ENCODE results near the gene SPACA1. TPM values are rescaled to one million over a fixed set of nuclear protein-coding genes. Genes with fewer than 3 reads are reported as not detected.
"Not testable (repeated sequence)": the region's sequence is repeated elsewhere in the genome, so short reads cannot be mapped to it uniquely, and the experiment has no call there.

The SPACA1 gene, protein sequence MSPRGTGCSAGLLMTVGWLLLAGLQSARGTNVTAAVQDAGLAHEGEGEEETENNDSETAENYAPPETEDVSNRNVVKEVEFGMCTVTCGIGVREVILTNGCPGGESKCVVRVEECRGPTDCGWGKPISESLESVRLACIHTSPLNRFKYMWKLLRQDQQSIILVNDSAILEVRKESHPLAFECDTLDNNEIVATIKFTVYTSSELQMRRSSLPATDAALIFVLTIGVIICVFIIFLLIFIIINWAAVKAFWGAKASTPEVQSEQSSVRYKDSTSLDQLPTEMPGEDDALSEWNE
- total RNA-seq = not detected
- long read RNA-seq = 0 reads

DNA sequence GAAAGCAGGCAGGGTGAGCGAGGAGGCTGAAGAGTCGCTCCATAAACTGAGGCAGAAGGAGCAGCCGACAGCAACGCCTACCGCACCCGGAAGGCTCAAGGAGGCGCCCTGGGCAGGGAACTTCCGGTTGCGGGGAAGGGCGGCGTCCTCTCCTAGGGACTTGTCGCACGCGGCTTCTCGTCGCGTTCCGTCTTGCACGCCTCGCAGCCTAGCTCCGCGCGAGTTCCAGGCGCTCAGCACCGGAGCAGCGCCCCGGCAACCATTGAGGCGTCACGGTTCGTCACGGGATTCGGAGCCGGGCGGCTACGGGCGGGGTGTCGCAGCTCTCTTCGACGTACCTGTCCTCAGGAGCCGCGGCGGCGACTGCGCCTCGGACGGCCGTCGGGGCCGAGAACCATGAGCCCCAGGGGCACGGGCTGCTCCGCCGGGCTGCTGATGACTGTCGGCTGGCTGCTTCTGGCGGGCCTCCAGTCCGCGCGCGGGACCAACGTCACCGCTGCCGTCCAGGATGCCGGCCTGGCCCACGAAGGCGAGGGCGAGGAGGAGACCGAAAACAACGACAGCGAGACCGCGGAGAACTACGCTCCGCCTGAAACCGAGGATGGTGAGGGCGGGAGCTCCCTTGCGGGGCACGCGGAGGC, at the start of gene SPACA1:
Gene SPACA1 (plus strand): TSS at position 332 of the 641 bp plus-strand sequence. CDS start 65 bp downstream, at position 397.
- ATAC-seq (no peak), DNase-seq (ENCODE audit: missing footprints) (peak; percentile 60)
- intact Hi-C loops (cut with DNase I) = no loop called here

DNA sequence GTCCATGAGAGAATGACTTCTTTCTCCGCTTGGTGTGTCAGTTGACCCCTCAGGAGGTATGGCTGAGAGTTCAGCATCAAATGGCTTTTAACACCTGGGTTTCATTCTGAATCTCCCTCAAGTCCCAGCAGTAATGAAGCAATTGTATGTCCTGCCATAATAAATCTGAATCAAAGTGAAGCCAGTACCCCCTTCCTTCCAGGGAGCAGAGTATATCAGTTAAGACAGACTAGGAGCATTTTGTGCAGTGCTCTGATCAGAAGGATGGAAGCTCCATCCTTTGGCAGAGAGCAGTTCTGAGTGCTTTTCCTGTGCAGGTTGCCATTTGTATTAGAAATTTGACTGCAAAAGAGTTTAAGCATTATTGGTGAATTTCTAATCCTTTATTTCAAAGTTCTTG, 46.9 kb upstream of the SPACA1 start:
- ATAC-seq (no peak), DNase-seq (ENCODE audit: missing footprints) (no peak)
- intact Hi-C loops (cut with DNase I) = no loop called here

DNA sequence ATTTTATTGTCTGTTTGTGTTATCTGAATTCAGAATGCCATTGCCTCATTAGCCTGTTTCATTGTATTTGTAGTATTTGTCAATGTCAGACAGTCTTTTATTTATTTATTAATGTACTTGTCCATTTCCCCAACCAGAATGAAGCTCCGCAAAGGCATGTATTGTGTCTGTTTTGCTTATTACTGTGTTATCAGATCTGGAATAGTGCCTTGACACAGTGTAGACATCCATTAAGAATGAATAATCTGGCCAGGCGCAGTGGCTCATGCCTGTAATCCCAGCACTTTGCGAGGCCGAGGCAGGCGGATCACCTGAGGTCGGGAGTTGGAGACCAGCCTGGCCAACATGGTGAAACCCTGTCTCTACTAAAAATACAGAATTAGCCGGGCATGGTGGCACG, 46.4 kb upstream of the SPACA1 start:
- intact Hi-C loops (cut with DNase I); ATAC-seq; DNase-seq (ENCODE audit: missing footprints): not testable (repeated sequence)

DNA sequence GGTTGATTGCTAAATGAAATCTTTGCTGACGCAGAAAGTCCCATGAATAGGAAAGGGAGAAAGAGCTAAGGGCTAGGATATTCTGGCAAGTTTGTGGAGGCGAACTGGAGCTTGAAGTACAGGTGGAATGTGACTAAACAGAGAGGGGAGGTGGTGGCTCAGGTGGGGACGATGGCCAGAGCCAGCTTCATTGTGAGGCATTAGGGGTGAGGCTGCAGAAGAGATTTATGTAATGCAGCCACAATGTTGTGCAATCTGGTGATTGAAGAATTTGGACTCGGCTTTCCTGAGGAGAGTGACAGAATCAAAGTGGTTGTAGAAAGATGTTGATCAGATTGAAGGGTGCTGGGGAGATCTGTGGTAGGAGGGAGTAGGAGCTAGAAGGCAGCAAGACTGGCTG, 42.9 kb upstream of the SPACA1 start:
- ATAC-seq = no peak
- intact Hi-C loops (cut with DNase I) = no loop called here
- DNase-seq (ENCODE audit: missing footprints) = no peak

DNA sequence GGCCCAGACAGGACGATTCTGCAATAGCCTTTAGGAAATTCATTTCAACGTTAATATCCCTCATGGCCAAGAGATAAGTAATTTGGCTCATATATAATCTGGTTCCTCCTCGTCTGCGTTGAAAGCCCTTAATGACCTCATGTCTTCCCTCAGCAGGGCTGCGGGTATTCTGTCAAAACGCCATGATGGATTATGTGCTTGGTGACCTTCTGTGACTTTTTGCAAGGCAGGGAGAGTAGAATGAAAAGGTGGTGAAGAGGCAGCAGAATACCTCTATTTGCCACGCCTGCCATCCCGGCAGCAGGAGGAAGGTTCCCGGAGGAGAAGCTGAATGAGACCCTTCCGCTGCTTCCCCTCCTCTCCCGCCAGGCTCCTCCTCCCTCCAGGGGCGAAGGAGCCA, 41.1 kb upstream of the SPACA1 start:
- intact Hi-C loops (cut with DNase I) = no loop called here
- ATAC-seq = no peak
- no peak for DNase-seq (ENCODE audit: missing footprints)

DNA sequence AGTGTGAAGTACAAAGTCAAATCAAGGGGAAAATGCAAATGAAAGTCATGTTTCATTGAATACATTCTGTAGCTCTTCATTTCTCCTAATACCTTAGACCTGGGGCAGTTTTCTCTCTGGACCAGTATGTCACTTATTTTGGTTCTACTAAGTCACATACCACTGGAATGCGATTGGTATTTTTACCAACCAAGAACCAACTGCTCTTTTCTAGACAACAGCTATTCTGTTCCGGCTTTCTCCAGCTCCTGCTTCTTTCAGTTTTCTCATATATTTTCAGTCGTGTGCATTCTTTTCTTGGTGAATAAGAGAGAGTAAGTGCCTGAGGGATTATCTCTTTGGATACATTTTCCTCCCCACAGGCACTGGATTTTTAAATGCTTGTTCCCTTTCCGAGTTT, 39.2 kb upstream of the SPACA1 start:
- DNase-seq (ENCODE audit: missing footprints) (no peak), ATAC-seq (no peak)
- intact Hi-C loops (cut with DNase I) = no loop called here

DNA sequence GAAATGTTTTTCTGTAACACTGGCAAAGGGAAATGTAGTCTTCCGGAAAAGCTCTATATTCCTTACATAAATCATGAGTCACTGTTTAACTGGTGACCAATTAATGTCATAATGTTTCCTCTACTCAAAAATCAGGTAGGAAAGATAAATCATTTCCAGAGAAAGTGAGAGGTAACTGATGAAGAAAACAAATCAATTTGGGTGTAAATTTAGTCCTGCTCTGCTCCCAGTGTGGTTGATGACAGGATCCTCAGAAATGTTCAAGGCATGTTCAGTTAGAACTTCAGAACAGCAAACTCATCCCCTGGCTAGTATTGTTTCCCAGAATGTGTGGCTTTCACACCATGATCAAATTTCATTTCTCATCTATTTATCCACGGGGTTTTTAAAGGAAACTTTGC, 38.8 kb upstream of the SPACA1 start:
- DNase-seq (ENCODE audit: missing footprints) = no peak
- ATAC-seq = no peak
- intact Hi-C loops (cut with DNase I) = no loop called here

DNA sequence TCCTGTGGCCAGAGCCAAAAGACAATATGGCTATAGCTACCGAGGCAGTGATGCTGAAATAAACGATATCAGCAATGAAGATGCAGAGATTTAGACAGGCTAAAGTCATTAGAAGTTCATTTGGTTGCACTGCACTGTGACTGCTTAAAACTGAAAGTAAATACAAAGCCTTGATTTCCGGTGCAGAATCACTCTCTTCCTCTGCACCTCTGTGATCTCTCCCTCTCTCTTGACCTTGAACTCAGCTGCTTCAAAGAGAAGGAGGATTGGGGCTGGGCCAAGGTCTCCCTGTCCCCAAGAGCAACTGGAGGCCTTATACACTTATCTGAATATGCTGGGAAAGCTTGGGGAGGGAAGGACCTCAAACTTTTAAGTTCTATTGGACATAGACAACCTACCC, 34.6 kb upstream of the SPACA1 start:
- ATAC-seq = no peak
- no peak for DNase-seq (ENCODE audit: missing footprints)
- intact Hi-C loops (cut with DNase I) = no loop called here

DNA sequence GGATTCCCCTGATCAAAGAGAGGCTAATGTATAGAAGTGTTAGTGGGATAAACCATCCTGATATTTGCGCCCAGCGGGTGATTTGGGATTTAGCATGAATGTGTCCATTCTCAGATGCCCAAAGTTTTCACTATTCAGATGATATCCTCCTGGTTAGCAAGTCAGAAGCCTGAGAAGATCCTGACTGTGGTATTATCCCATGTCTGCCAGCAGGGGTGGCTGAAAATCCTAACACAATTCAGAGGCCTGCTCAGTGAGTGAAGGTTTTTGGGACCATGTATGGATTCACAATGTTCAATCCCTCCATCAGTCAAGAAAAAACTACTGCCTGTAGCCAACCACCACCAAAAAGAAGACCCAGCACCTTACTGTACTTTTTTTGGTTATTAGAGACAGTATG, 34.1 kb upstream of the SPACA1 start:
- intact Hi-C loops (cut with DNase I) = no loop called here
- no peak for ATAC-seq
- DNase-seq (ENCODE audit: missing footprints) = no peak

DNA sequence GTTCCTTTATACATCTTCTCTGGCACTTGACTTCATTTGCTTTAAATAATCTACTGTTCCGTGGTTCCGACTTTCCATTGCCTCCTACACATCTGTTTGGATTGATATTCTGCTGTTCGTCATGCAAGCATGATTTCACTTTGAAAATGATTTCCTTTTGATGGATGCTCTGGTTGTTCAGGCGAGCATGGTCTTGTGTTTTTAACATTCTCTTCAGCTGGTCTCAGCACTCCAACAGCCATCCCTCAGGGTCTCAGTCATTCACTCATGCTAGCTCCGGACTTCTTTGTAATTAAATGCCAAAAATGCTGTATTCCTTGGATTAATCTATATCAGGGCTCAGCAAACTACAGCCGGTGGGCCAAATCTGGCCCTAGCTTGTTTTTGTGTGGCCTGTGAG, 27.2 kb upstream of the SPACA1 start:
- DNase-seq (ENCODE audit: missing footprints) = no peak
- no peak for ATAC-seq
- intact Hi-C loops (cut with DNase I) = no loop called here

DNA sequence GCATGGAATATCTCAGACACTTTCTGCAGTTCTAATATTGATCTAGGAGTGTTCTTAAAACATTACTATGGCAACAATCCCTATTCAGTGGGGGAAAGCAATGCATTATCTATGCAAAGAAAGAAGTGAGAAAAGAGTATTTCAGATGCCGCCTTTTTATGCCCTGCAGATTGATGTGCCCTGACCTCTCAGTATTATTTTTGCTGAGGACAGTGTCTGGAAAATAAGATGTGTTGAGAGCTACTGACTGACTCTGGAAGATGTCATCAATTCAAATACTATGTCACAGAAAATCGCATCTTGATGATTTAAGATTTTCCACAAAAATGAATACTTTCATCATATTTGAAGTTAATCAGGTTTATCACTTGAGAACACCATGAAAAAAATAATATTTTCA, 22.9 kb upstream of the SPACA1 start:
- no peak for ATAC-seq
- intact Hi-C loops (cut with DNase I) = no loop called here
- no peak for DNase-seq (ENCODE audit: missing footprints)

DNA sequence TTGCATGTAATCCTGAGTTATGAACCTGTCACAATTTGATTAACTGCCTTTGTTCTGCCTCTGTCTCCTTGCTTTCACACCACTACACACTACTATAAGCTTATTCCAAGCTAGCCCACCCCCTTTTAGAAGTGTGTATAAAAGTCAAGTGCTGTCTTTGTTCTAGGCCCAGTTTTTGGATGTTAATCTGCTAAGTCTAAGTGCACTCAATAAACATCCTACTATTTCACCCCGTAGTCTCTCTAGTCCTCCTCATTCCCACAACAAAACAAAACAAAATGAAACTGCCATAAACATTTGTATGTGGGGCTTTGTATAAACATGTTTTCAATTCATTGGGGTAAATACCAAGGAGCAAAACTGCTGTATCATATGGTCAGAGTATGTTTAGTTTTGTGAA, 16.1 kb upstream of the SPACA1 start:
- no peak for ATAC-seq
- intact Hi-C loops (cut with DNase I) = no loop called here

DNA sequence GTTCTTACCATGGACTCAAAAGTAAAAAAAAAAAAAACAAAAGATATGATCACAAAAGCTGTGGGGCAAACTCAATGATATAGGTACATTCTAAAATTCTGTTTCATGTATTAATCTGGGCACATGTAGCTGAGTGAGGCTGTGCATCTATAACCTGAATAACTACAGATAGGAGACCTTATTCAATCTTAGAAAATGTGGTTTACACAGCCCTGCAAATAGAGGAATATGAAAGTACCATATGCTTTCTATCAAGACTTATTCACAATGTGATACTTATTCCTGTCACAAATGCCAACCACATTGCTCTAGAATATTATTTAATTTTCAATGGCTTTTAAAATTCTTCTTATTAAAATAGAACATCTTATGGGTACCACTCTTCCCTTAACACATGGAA, 3.1 kb upstream of the SPACA1 start:
- ATAC-seq = no peak
- intact Hi-C loops (cut with DNase I) = no loop called here
- DNase-seq (ENCODE audit: missing footprints) = no peak

More for the DNA sequence above, 16.1 kb upstream of the SPACA1 start:
- no peak for DNase-seq (ENCODE audit: missing footprints)

DNA sequence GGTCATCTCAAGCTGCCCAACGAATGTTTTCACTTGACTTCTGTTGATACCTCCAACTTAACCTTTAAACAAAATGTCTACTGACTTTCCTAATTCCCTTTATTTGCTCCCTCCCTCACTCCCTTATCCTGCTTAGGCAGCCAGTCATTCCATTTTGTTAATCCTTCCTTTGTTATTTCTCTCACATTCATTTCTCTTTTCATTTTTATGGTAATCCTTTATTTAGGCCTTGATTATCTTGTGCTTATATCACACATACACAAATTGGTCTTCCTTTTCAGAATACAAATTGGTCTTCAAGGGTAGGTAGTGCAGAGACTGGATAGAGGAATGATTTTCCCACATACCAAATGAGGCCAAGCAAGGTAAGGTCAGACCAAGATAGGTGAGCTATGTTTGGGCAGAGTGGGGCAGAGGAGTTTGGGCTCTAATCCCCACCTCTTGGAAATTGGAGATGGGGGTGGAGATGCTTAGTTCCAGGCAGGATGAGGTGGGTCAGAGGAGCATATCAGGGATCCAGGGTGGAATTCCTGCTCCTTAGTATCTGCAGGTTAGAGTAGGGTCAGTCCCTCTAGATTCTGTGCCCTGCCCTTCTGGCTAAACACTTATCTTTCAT, 2.0 kb upstream of the SPACA1 start:
- intact Hi-C loops (cut with DNase I) = no loop called here
- ATAC-seq (no peak), DNase-seq (ENCODE audit: missing footprints) (no peak)

DNA sequence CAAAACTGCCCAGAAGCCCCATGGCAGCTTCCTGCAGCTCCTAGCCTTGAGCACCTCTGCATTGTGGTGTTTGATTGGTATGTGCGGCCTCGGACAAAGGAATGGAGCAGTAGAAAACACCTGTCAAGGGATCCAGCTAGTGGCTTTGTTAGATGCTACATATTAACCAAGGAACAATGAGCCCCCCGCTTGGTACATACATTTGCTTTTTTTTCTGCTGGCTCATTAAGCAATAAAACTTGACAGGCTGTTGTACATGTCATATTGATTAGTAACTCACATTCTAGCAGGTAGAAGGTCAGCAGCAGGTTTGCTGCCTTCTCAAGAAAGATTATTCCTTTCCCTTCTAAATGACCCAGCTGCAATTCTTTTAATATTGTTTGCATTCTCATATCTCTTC, 937 bp downstream of the SPACA1 start:
- DNase-seq (ENCODE audit: missing footprints) (no peak), ATAC-seq (no peak)
- intact Hi-C loops (cut with DNase I) = no loop called here

DNA sequence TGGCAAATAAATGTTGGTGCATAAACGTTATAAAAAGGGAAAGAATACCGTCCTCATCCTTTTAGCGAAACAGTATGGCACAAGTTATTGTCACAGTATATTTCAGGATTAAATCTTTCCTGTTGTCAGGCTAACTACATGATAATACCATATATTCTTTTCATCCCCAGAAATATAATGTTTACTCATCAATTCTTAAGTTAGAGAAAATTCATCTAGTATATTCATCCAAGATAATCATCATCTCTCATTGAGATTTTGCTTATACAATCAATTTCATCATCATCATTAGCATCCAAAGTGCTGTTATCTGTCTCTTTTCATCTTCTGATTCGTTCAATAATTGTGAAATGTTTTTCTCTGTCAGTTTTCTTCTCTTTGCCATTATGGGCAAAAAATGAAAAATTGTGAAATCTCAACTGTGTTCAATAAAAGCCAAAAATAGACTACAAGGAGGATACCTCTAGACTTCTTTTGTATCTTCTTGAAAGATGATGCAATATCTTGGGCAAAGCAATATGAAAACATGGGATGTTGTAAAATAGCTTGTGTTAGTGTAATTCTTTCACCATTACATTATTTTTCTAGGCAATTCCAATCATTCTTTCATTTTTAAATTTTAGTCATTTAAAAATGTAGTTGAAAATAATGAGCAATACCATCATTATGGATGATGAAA, 2.6 kb downstream of the SPACA1 start:
- DNase-seq (ENCODE audit: missing footprints) (no peak), ATAC-seq (no peak)
- intact Hi-C loops (cut with DNase I) = no loop called here

DNA sequence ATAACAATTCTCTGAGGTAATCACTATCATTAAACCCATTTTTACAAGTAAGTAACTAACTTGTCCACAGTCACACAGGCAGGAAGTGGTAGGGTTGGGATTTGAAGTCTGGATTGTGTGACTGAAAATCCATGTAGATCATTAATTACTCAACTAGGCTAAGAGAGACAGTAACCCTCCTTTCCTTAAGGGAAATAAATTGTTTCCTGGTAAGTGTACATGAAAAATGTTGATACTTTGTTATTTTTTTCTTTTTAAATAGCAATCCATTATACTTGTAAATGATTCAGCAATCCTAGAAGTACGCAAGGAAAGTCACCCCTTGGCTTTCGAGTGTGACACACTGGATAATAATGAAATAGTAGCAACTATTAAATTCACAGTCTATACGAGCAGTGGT, 11.6 kb downstream of the SPACA1 start:
- DNase-seq (ENCODE audit: missing footprints) (no peak), ATAC-seq (no peak)
- intact Hi-C loops (cut with DNase I) = no loop called here

DNA sequence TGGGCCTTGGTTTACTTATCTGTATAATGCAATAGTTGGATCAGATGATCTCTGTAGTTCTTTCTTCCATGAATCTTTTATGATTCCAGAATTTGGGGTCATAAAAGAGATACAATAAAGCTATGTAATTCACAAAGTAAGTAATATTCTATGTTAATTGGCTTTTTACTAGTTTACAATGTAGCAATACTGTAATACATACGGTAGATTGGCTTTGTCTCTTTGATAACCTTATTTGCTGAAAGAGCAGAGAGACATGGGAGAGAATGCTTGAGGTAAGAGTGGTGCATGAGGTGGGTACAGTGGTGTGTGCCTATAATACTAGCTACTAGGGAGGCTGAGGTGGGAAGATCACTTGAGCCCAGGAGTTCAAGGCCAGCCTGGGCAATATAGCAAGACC, 14.7 kb downstream of the SPACA1 start:
- intact Hi-C loops (cut with DNase I) = no loop called here
- DNase-seq (ENCODE audit: missing footprints) (no peak), ATAC-seq (no peak)

DNA sequence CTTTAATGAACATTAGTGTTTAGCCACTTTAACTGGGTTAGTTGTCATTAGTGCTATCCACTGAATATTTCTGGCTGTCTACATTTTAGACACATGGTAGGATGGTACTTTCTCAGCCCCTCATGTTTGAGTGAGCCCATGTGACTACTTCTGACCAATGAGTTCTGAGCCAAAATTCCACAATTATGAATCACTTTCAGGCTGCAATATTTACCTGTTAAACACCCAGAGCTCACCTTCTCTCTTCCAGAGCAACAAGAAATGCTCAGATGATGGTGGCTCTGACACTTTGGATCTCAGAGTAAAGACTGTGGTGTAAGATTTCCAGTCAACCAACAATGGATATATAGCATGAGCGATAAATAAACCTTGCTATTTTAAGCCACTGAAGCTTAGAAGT, 24.8 kb downstream of the SPACA1 start:
- DNase-seq (ENCODE audit: missing footprints) (no peak), ATAC-seq (no peak)
- intact Hi-C loops (cut with DNase I) = no loop called here

DNA sequence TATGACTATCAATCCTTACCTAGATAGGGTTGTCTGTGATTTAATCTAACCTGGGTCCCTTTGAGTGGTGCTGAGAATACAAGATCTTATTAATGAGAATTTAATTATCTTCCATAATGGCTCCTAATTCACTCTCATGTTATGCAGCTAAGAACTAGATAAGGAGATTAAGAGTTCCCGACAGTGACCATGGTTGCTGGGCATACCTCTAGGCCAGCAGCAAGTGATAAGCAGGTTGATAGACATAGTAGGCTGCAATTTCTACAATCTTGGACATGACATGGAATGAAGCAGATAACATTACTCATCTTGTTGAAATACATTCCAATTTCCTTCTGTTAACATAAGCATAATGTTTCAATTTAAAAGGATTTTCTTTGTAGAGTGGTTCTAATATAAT, 27.1 kb downstream of the SPACA1 start:
- DNase-seq (ENCODE audit: missing footprints) (no peak), ATAC-seq (no peak)
- intact Hi-C loops (cut with DNase I) = no loop called here

Data from Right ventricle myocardium inferior (tissue), 1 donor.